SK-N-SH treated with all-trans-retinoic acid at 6 μM for 48 hours (cell line): Measurements from ENCODE around the gene CTU1.

Source experiments
- ARNTL ChIP-seq: fragments of 450-650 bp; formaldehyde crosslinking; IDR thresholded peaks from 2 replicates; pipeline ENCODE4 v1.5.0; 2020; ENCODE audit warnings: low read depth, mild to moderate bottlenecking, moderate library complexity, borderline replicate concordance
- CSDC2 ChIP-seq: fragments of 250-450 bp; sonication (Bioruptor Pico); IDR thresholded peaks from 2 replicates; pipeline ENCODE4 v1.5.0; 2020; ENCODE audit warnings: mild to moderate bottlenecking, moderate library complexity
- ESRRG ChIP-seq: fragments of 250-450 bp; sonication (Bioruptor Pico); IDR thresholded peaks from 2 replicates; pipeline ENCODE4 v1.6.1; 2021; ENCODE audit warnings: mild to moderate bottlenecking
- PATZ1 ChIP-seq: fragments of 250-450 bp; sonication (Bioruptor Pico); IDR thresholded peaks from 2 replicates; pipeline ENCODE4 v1.8.0; 2020; ENCODE audit warnings: mild to moderate bottlenecking, moderate library complexity, borderline replicate concordance
- POU6F1 ChIP-seq: fragments of 250-450 bp; sonication (Bioruptor Pico); IDR thresholded peaks from 2 replicates; pipeline ENCODE4 v1.8.0; 2021; ENCODE audit warnings: low read depth, mild to moderate bottlenecking, moderate library complexity, borderline replicate concordance
- RARB ChIP-seq: fragments of 250-450 bp; sonication (Bioruptor Pico); IDR thresholded peaks from 2 replicates; pipeline ENCODE4 v1.8.0; 2021; ENCODE audit warnings: mild to moderate bottlenecking, moderate library complexity
- TOX ChIP-seq: fragments of 250-450 bp; sonication (Bioruptor Pico); IDR thresholded peaks from 2 replicates; pipeline ENCODE4 v1.8.0; 2021; ENCODE audit warnings: mild to moderate bottlenecking, moderate library complexity, borderline replicate concordance
- ZNF565 ChIP-seq: fragments of 450-650 bp; formaldehyde crosslinking; conservative IDR thresholded peaks from 2 replicates; pipeline ENCODE4 v1.5.0; 2020; ENCODE audit warnings: low read depth, mild to moderate bottlenecking, moderate library complexity

GRCh38 chr19:51086153-51086850, 21.9 kb downstream of the CTU1 start:
- no peak for TF ChIP-seq PATZ1 (CRISPR knock-in tag)
- no peak for TF ChIP-seq TOX (CRISPR knock-in tag)
- TF ChIP-seq ESRRG (CRISPR knock-in tag): no peak
- no peak for TF ChIP-seq RARB (CRISPR knock-in tag)
- no peak for TF ChIP-seq CSDC2
- TF ChIP-seq ZNF565: no peak
- no peak for TF ChIP-seq ARNTL (CRISPR knock-in tag)
- no peak for TF ChIP-seq POU6F1 (CRISPR knock-in tag)
